Measurements from ENCODE around the gene ACSM3.
"Not testable (repeated sequence)": the region's sequence is repeated elsewhere in the genome, so short reads cannot be mapped to it uniquely, and the experiment has no call there.

The ACSM3 gene

GRCh38 chr16:20749474-20749873 is 14.3 kb upstream of the ACSM3 start:
- H3K79me2 ChIP-seq (ENCODE audit: insufficient read depth, low read depth), result no peaks in the 10 kb centered on the region
- H3K9ac ChIP-seq, result no peak overlapping the region
- H3K4me3 ChIP-seq (IDR thresholded peaks at IDR 0.05; ENCODE audit: insufficient read depth, low read depth, low read length), result no peak overlapping the region
- H2AFZ ChIP-seq (ENCODE audit: low read depth), result no peak overlapping the region
- no peaks in the 10 kb centered on the region for H3K36me3 ChIP-seq (ENCODE audit: insufficient read depth)
- no peak for TF ChIP-seq CTCF (conservative IDR thresholded peaks at IDR 0.05; ENCODE audit: low read depth, low read length)
- H3K27ac ChIP-seq, result no peak overlapping the region
- no peaks in the 10 kb centered on the region for H3K4me1 ChIP-seq (ENCODE audit: low read depth, poor library complexity, severe bottlenecking)
- no peaks in the 10 kb centered on the region for H3K27me3 ChIP-seq (ENCODE audit: insufficient read depth, low read depth)
- no peak overlapping the region for H3K4me2 ChIP-seq
- no peaks in the 10 kb centered on the region for H4K20me1 ChIP-seq (ENCODE audit: insufficient read depth)

GRCh38 chr16:20750558-20750957 is 13.3 kb upstream of the ACSM3 start:
- Histone ChIP-seq H3K4me1 (ENCODE audit: low read depth, poor library complexity, severe bottlenecking) (no peaks in the 10 kb centered on the region), H2AFZ (ENCODE audit: low read depth) (no peak overlapping the region), H3K4me2 (no peak overlapping the region), H3K27ac (no peak overlapping the region), H3K4me3 (IDR thresholded peaks at IDR 0.05; ENCODE audit: insufficient read depth, low read depth, low read length) (no peak overlapping the region), H4K20me1 (ENCODE audit: insufficient read depth) (no peaks in the 10 kb centered on the region), H3K79me2 (ENCODE audit: insufficient read depth, low read depth) (no peaks in the 10 kb centered on the region), H3K27me3 (ENCODE audit: insufficient read depth, low read depth) (no peaks in the 10 kb centered on the region), H3K36me3 (ENCODE audit: insufficient read depth) (no peaks in the 10 kb centered on the region), H3K9ac (no peak overlapping the region)
- no peak for TF ChIP-seq CTCF (conservative IDR thresholded peaks at IDR 0.05; ENCODE audit: low read depth, low read length)

GRCh38 chr16:20753727-20754126 is 10.1 kb upstream of the ACSM3 start:
- Histone ChIP-seq H4K20me1 (ENCODE audit: insufficient read depth) (no peaks in the 10 kb centered on the region), H3K36me3 (ENCODE audit: insufficient read depth) (no peaks in the 10 kb centered on the region), H3K4me2 (no peak overlapping the region), H3K9ac (no peak overlapping the region), H3K79me2 (ENCODE audit: insufficient read depth, low read depth) (no peaks in the 10 kb centered on the region), H3K4me3 (IDR thresholded peaks at IDR 0.05; ENCODE audit: insufficient read depth, low read depth, low read length) (no peak overlapping the region), H3K4me1 (ENCODE audit: low read depth, poor library complexity, severe bottlenecking) (no peaks in the 10 kb centered on the region), H3K27ac (no peak overlapping the region), H2AFZ (ENCODE audit: low read depth) (no peak overlapping the region), H3K27me3 (ENCODE audit: insufficient read depth, low read depth) (no peaks in the 10 kb centered on the region)
- no peak for TF ChIP-seq CTCF (conservative IDR thresholded peaks at IDR 0.05; ENCODE audit: low read depth, low read length)

- H3K4me2 ChIP-seq, result no peak overlapping the region
- TF ChIP-seq CTCF (conservative IDR thresholded peaks at IDR 0.05; ENCODE audit: low read depth, low read length), result no peak
- H3K27me3 ChIP-seq (ENCODE audit: insufficient read depth, low read depth), result no peaks in the 10 kb centered on the region
- H3K9ac ChIP-seq, result no peak overlapping the region
- no peaks in the 10 kb centered on the region for H3K4me1 ChIP-seq (ENCODE audit: low read depth, poor library complexity, severe bottlenecking)
- no peaks in the 10 kb centered on the region for H3K36me3 ChIP-seq (ENCODE audit: insufficient read depth)
- H2AFZ ChIP-seq (ENCODE audit: low read depth), result no peak overlapping the region
- H4K20me1 ChIP-seq (ENCODE audit: insufficient read depth), result no peaks in the 10 kb centered on the region
- H3K79me2 ChIP-seq (ENCODE audit: insufficient read depth, low read depth), result no peaks in the 10 kb centered on the region
- H3K4me3 ChIP-seq (IDR thresholded peaks at IDR 0.05; ENCODE audit: insufficient read depth, low read depth, low read length), result no peak overlapping the region
- no peak overlapping the region for H3K27ac ChIP-seq
These were observed 8.6 kb upstream of the ACSM3 start for GRCh38 chr16:20755238-20755637.

- H3K27ac ChIP-seq; H2AFZ ChIP-seq (ENCODE audit: low read depth); H3K4me2 ChIP-seq; H3K4me1 ChIP-seq (ENCODE audit: low read depth, poor library complexity, severe bottlenecking); H3K4me3 ChIP-seq (IDR thresholded peaks at IDR 0.05; ENCODE audit: insufficient read depth, low read depth, low read length); H3K27me3 ChIP-seq (ENCODE audit: insufficient read depth, low read depth); H3K9ac ChIP-seq; H3K79me2 ChIP-seq (ENCODE audit: insufficient read depth, low read depth); H3K36me3 ChIP-seq (ENCODE audit: insufficient read depth); H4K20me1 ChIP-seq (ENCODE audit: insufficient read depth): not testable (repeated sequence)
These were observed 8.0 kb upstream of the ACSM3 start for GRCh38 chr16:20755799-20756198.

Data from KMS-11 (cell line).